Glomerular visceral epithelial cell (primary cell): Measurements from ENCODE around the gene RPS6KB1.
"Not testable (repeated sequence)": the region's sequence is repeated elsewhere in the genome, so short reads cannot be mapped to it uniquely, and the experiment has no call there.

Experiments
- DNase-seq: peaks from one replicate; pipeline ENCODE4 v3.0.0-alpha.2; 2016; ENCODE audit errors: extremely low spot score

RPS6KB1 gene

GRCh38 chr17:59870482-59870881 lies 22.4 kb upstream of the RPS6KB1 start:
- DNase-seq = no peak

- no peak for DNase-seq
Observed at GRCh38 chr17:59872351-59872750, 20.6 kb upstream of the RPS6KB1 start.

- DNase-seq = not testable (repeated sequence)
Observed at GRCh38 chr17:59873414-59873813, 19.5 kb upstream of the RPS6KB1 start.

- DNase-seq = no peak
Observed at GRCh38 chr17:59874376-59874775, 18.5 kb upstream of the RPS6KB1 start.

DNA sequence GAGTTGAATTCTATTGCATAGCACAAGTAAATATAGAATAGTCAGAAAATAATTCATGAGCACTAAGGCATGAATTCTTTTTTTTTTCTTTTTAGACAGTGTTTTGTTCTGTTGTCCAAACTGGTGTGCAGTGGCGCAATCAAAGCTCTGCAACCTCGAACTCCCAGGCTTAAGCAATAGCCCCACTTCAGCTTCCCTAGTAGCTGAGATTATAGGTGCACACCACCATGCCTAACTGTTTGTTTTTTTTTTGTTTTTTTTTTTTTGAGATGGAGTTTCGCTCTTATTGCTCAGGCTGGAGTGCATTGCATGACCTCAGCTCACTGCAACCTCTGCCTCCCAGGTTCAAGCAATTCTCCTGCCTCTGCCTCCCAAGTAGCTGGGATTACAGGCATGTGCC lies 16.8 kb upstream of the RPS6KB1 start:
- DNase-seq = no peak

- no peak for DNase-seq
Observed at GRCh38 chr17:59877965-59878364, 15.0 kb upstream of the RPS6KB1 start.

- DNase-seq = no peak
Observed at GRCh38 chr17:59878624-59879023, 14.3 kb upstream of the RPS6KB1 start.

DNA sequence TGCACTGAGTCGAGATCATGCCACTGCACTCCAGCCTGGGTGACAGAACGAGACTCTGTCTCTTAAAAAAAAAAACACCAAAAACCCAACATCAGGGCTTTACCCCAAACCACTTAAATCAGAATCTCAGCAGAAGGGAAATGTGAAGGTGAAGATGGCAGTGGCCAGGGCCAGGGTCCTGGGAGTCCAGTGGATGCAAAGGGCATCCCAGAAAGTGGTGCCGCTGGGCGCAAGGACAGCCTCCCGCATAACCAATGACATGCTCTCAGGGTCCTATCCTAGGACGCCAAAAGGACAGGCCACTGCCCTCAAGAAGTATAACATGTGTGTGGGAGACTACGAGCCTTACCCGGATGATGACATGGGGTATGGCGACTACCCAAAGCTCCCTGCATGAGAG lies 8.1 kb upstream of the RPS6KB1 start:
- no peak for DNase-seq

DNA sequence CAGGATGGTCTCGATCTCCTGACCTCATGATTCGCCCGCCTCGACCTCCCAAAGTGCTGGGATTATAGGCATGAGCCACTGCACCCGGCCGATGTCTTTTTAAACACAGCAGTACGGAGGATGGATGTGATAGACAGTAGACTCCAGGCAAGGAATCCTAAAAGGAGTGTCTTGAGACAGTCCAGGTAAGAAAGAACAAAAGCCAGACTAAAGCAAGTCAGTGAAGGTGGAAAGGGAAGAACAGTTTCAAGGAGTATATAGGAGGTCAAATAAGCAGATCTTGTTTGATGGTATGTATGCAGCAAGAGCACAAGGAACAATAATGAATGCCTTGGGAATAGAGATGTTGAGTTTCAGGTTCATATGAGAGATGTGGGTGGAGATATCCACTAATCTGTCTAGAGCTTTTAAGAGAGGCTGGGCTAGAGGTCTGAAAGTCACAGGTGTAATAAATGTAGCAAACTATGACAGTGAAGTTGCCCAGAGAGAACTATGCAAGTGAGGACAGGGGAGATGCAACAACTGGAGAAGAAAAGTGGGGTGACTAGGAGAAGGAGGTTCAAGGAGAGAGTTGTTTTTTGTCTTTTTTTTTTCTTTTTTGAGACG lies 4.7 kb upstream of the RPS6KB1 start:
- DNase-seq = no peak

- peak; percentile 17 for DNase-seq
Observed at GRCh38 chr17:59890720-59891119, 2.2 kb upstream of the RPS6KB1 start.

DNA sequence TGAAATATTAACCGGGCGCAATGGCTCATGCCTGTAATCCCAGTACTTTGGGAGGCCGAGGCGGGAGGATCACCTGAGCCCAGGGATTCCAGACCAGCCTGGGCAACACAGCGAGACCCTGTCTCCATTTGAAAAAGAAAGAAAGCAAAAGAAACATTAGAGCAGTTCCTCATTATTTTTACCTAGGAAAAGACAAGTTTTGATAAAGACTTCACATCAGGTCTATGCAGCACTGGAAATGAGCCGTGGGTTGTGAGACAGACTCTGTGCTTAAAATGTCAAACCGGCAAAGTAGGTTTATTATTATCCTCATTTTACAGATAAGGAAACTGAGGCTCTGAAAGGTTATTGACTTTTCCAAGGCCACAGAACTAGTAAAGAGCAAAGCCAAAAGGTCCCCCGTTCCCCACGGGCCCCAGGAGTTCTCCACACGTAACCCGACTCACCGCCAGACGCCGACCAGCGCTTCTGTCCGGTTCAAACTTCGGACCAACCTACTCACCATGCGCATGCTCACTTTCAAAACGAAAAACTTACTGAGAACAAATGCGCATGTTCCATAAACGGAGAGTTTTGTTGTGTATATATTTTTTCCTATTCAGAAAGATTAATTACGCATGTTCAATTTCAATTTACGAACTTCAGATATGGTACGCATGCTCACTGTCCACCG lies 534 bp upstream of the RPS6KB1 start:
- peak; percentile 6 for DNase-seq

GRCh38 chr17:59893676-59894100 lies 767 bp downstream of the RPS6KB1 start:
- DNase-seq = no peak

DNA sequence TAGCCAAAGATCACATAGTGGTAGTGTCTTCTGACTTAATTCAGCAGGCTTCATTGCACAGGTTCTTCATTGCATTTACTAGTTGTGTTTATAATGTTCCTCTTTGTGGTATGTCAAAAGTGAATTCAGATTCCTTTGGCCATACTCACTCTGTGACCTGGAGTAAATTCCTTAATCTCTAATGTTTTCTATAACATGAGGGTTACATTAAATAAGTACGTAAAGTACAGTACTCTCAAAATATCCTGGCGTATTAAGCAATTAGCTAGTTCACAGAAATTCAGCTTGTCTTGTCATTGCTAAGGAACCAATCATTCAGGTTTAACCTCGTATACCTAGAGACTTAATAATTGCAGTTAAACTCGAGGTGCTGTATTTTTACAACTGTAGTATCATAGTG lies 4.2 kb downstream of the RPS6KB1 start:
- DNase-seq = no peak

DNA sequence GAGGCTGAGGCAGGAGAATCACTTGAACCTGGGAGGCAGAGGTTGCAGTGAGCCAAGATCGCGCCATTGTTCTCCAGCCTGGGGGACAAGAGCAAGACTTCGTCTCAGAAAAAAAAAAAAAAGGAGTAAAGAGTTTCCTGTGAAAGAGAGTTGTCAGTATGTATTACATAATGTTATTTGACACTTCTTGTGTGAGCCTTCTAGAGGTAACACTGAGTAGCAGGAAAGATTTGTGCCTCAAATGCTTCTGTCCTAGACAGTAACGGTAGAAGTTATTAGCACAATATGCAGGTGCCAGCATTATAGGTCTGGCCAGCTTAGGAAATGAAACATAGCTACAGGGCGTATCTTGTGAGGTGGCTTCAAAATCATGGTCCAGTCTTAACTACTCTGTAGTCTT lies 6.2 kb downstream of the RPS6KB1 start:
- DNase-seq = peak; percentile 37

DNA sequence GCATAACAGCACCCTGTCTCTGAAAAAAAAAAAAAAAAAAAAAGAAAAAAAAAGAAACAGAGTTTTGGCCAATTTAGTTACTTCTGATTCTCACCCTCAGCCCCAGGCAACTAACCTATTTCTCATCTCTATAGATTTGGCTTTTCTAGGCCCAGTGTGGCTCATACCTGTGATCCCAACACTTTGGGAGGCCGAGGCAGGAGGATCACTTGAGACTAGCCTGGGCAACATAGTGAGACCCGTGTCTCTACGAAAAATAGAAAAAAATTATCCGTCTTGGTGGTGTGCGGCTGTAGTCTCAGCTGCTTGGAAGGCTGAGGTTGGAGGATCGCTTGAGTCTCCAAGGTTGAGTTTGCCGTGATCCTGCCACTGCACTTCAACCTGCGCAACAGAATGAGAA lies 8.7 kb downstream of the RPS6KB1 start:
- no peak for DNase-seq

GRCh38 chr17:59903455-59903854 lies 10.5 kb downstream of the RPS6KB1 start:
- DNase-seq = no peak

GRCh38 chr17:59907467-59907866 lies 14.5 kb downstream of the RPS6KB1 start:
- DNase-seq = no peak

- peak; percentile 44 for DNase-seq
Observed at GRCh38 chr17:59914274-59914854, 21.4 kb downstream of the RPS6KB1 start.

- no peak for DNase-seq
Observed at GRCh38 chr17:59916446-59916845, 23.5 kb downstream of the RPS6KB1 start.

DNA sequence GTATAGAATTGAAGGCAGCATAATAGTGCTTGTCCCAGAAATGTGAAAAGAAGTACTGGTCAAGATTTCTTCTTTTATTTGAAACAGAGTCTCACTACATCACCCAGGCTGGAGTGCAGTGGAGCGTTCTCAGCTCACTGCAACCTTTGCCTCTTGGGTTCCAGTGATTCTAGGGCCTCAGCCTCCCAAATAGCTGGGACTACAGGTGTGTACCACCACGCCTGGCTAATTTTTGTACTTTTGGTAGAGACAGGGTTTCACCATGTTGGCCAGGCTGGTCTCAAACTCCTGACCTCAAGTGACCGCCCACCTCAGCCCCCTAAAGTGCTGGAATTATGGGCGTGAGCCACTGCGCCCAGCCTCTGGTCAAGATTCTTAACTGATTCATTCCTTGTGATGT lies 27.7 kb downstream of the RPS6KB1 start:
- DNase-seq = not testable (repeated sequence)

GRCh38 chr17:59930121-59930520 lies 37.2 kb downstream of the RPS6KB1 start:
- DNase-seq = not testable (repeated sequence)

DNA sequence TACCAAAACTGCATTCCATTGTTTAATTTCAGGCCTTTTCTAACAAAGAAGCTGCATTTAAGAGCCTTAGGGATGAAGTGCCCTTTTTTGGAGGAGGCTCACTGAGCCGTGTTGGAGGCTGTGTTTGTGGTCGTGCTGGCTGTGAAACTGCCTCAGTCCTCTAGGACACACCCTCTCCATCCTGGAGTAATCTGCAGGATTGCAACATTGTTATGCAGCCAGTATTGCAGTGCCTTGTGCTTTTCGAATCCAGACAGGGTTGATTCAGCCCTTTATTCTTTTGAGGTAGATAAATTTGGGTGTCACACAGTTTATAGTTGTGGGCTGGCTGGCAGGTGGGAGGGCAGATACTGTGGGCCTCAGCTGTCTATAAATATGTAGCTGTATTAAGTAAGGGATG lies 37.8 kb downstream of the RPS6KB1 start:
- DNase-seq = peak; percentile 16

DNA sequence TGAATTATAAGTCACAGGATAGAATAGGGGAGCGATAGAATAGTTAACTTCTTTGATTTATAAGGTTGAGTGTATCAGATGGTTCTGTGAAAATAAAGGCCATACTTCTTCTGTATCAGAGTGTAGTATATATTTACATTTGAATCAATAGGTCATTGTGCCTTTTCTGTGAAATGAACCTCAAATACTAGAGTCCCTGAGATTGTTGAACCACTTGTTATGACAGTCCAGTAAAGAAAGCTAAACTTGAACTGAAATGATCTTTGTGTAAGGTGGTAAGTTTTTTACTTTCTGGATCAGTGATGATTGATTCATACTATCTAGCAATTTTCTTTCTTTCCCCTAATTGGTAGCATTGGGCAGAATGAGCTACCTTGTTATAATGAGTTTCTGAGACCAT lies 40.4 kb downstream of the RPS6KB1 start:
- DNase-seq = not testable (repeated sequence)
